H1 (cell line): ENCODE measurements around the gene CCDC171. TPM values are rescaled to one million over a fixed set of nuclear protein-coding genes. Genes with fewer than 3 reads are reported as not detected.

Experiments used
- CTCF ChIA-PET: fragments of 300-600 bp; sonication (Branson Sonifier 250); formaldehyde crosslinking; loops from one replicate; lab custom pipeline; 2021; ENCODE audit not compliant: partially characterized antibody; lab: Charles Lee
- POLR2A ChIA-PET: fragments of 300-600 bp; sonication (Branson Sonifier 250); formaldehyde crosslinking; loops from one replicate; lab custom pipeline; 2021; ENCODE audit warnings: inconsistent platforms; ENCODE audit not compliant: partially characterized antibody; lab: Charles Lee
- DNase-seq, 2 experiments: peaks; one replicate each; pipeline versions ENCODE4 v3.0.0 to v3.0.0-alpha.2; 2010 to 2022; ENCODE audit warnings: low spot score in 2 of 2, low read depth in 1 of 2, mixed read lengths in 1 of 2
- FAIRE-seq: peaks from 2 replicates; lab custom pipeline; 2011; peaks lifted over from hg19 to GRCh38; lab: Jason Lieb, UNC
- H2AFZ ChIP-seq: 2 replicates; pipeline ENCODE4 v1.8.1; 2012; ENCODE audit warnings: low read length, inconsistent platforms
- H2AK5ac ChIP-seq: 2 replicates; pipeline ENCODE4 v1.6.1; 2013; ENCODE audit warnings: low read depth, low read length
- H2BK120ac ChIP-seq: replicated peaks from 2 replicates; pipeline ENCODE3; 2013; ENCODE audit warnings: low read depth, low read length, inconsistent platforms
- H2BK12ac ChIP-seq: 2 replicates; pipeline ENCODE4 v1.6.1; 2013; ENCODE audit warnings: low read depth, low read length
- H2BK15ac ChIP-seq: 2 replicates; pipeline ENCODE4 v1.6.1; 2013; ENCODE audit warnings: low read length
- H2BK20ac ChIP-seq: 2 replicates; pipeline ENCODE4 v1.6.1; 2013; ENCODE audit warnings: low read length
- H2BK5ac ChIP-seq: 2 replicates; pipeline ENCODE4 v1.6.1; 2013; ENCODE audit warnings: low read depth, low read length
- H3K14ac ChIP-seq: 2 replicates; pipeline ENCODE4 v1.6.1; 2013; ENCODE audit warnings: inconsistent platforms; ENCODE audit not compliant: insufficient read length
- H3K18ac ChIP-seq: 2 replicates; pipeline ENCODE4 v1.6.1; 2013; ENCODE audit warnings: low read length; ENCODE audit errors: extremely low read depth
- H3K23ac ChIP-seq: 2 replicates; pipeline ENCODE4 v1.6.1; 2013; ENCODE audit warnings: inconsistent platforms; ENCODE audit not compliant: insufficient read length
- H3K23me2 ChIP-seq: 2 replicates; pipeline ENCODE4 v1.6.1; 2013; ENCODE audit warnings: low read depth, low read length
- H3K27ac ChIP-seq: 2 replicates; pipeline ENCODE4 v1.6.1; 2011; ENCODE audit warnings: low read depth, low read length, inconsistent platforms
- H3K27me3 ChIP-seq, 4 experiments: replicated peaks in 1 of 4; 1 replicate in 1 of 4; 2 replicates in 3 of 4; pipeline versions ENCODE4 v1.6.1 to v1.8.1; 2011 to 2013; ENCODE audit warnings: low read length in 3 of 4, mild to moderate bottlenecking in 3 of 4, inconsistent platforms in 2 of 4, mixed read lengths in 2 of 4, moderate library complexity in 1 of 4; ENCODE audit not compliant: control insufficient read depth in 3 of 4, insufficient read depth in 3 of 4; ENCODE audit errors: extremely low read depth in 1 of 4
- H3K36me3 ChIP-seq, 4 experiments: 2 replicates each; pipeline versions ENCODE4 v1.6.1 to v1.8.1; 2011 to 2013; ENCODE audit warnings: mild to moderate bottlenecking in 4 of 4, low read length in 3 of 4, moderate library complexity in 2 of 4, control low read depth in 1 of 4, inconsistent platforms in 1 of 4; ENCODE audit not compliant: insufficient read depth in 4 of 4, control insufficient read depth in 2 of 4
- H3K4ac ChIP-seq: replicated peaks from 2 replicates; pipeline ENCODE3; 2013; ENCODE audit warnings: low read length, low read depth, mixed read lengths, inconsistent platforms; ENCODE audit not compliant: insufficient read length
- H3K4me1 ChIP-seq, 4 experiments: replicated peaks in 1 of 4; 1 replicate in 1 of 4; 2 replicates in 3 of 4; pipeline versions ENCODE4 v1.6.1 to v1.8.1; 2011 to 2013; ENCODE audit warnings: low read length in 3 of 4, inconsistent platforms in 2 of 4, mixed read lengths in 1 of 4; ENCODE audit not compliant: insufficient read depth in 4 of 4, control insufficient read depth in 3 of 4
- H3K4me2 ChIP-seq, 2 experiments: 2 replicates each; pipeline versions ENCODE4 v1.6.1 to v1.8.1; 2011 to 2013; ENCODE audit warnings: low read depth in 2 of 2, low read length in 2 of 2, control low read depth in 1 of 2, inconsistent platforms in 1 of 2, mild to moderate bottlenecking in 1 of 2; ENCODE audit not compliant: insufficient read depth in 1 of 2
- H3K4me3 ChIP-seq, 4 experiments: fragments of 200-600, 300-600 bp in 1 of 4; sonication (generic), shearing (Covaris generic), sonication (Bioruptor Twin) in 1 of 4; 2 replicates each; pipeline versions ENCODE4 v1.5.1 to v1.8.1; 2011 to 2016; ENCODE audit warnings: low read length in 4 of 4, low read depth in 3 of 4, control low read depth in 2 of 4, inconsistent platforms in 2 of 4, mild to moderate bottlenecking in 2 of 4, mixed read lengths in 1 of 4, moderate library complexity in 1 of 4; ENCODE audit not compliant: insufficient read depth in 2 of 4; ENCODE audit errors: extremely low read depth in 1 of 4
- H3K56ac ChIP-seq: replicated peaks from 2 replicates; pipeline ENCODE3; 2013; ENCODE audit warnings: low read depth, mild to moderate bottlenecking, mixed read lengths, low read length, inconsistent platforms; ENCODE audit not compliant: insufficient read length
- H3K79me1 ChIP-seq: 2 replicates; pipeline ENCODE4 v1.6.1; 2013; ENCODE audit warnings: low read depth, low read length, control low read depth
- H3K79me2 ChIP-seq, 2 experiments: 2 replicates each; pipeline versions ENCODE4 v1.6.1 to v1.8.1; 2012 to 2013; ENCODE audit warnings: low read length in 2 of 2, mild to moderate bottlenecking in 2 of 2, inconsistent platforms in 1 of 2; ENCODE audit not compliant: insufficient read depth in 2 of 2, control insufficient read depth in 1 of 2
- H3K9ac ChIP-seq, 4 experiments: replicated peaks in 1 of 4; 1 replicate in 1 of 4; 2 replicates in 3 of 4; pipeline versions ENCODE4 v1.6.1 to v1.8.1; 2011 to 2013; ENCODE audit warnings: low read depth in 3 of 4, low read length in 3 of 4, control low read depth in 2 of 4, mild to moderate bottlenecking in 2 of 4, moderate library complexity in 2 of 4, inconsistent platforms in 1 of 4; ENCODE audit errors: extremely low read depth in 1 of 4
- H3K9me3 ChIP-seq, 2 experiments: 2 replicates each; pipeline versions ENCODE4 v1.6.1 to v1.8.1; 2012 to 2013; ENCODE audit warnings: mild to moderate bottlenecking in 2 of 2, moderate library complexity in 2 of 2, control low read depth in 1 of 2, inconsistent platforms in 1 of 2, low read depth in 1 of 2, low read length in 1 of 2, mixed read lengths in 1 of 2; ENCODE audit not compliant: insufficient read depth in 2 of 2
- H4K20me1 ChIP-seq, 2 experiments: replicated peaks in 1 of 2; 2 replicates each; pipeline versions ENCODE3 to v1.8.1; 2011 to 2013; ENCODE audit warnings: inconsistent platforms in 2 of 2, low read length in 2 of 2, mild to moderate bottlenecking in 1 of 2; ENCODE audit not compliant: insufficient read depth in 2 of 2, control insufficient read depth in 1 of 2
- H4K5ac ChIP-seq: 2 replicates; pipeline ENCODE4 v1.6.1; 2013; ENCODE audit warnings: low read length, low read depth, mixed read lengths, inconsistent platforms; ENCODE audit not compliant: insufficient read length
- H4K8ac ChIP-seq: 2 replicates; pipeline ENCODE4 v1.8.0; 2013; ENCODE audit warnings: mild to moderate bottlenecking, moderate library complexity, low read length, inconsistent platforms; ENCODE audit not compliant: insufficient read depth; ENCODE audit errors: extremely low read depth
- H4K91ac ChIP-seq: replicated peaks from 2 replicates; pipeline ENCODE3; 2013; ENCODE audit warnings: low read length, mixed read lengths, inconsistent platforms; ENCODE audit not compliant: insufficient read length
- E2F6 ChIP-seq: IDR thresholded peaks from 2 replicates; pipeline ENCODE4 v1.6.1; 2012; ENCODE audit warnings: inconsistent platforms
- EZH2 ChIP-seq: fragments of 200-600 bp; sonication (generic); IDR thresholded peaks from 2 replicates; pipeline ENCODE4 v1.7.1; 2012; ENCODE audit warnings: low read depth, mild to moderate bottlenecking, moderate library complexity, low read length, inconsistent platforms; ENCODE audit not compliant: severe bottlenecking
- GABPA ChIP-seq: IDR thresholded peaks from 2 replicates; pipeline ENCODE4 v1.6.1; 2011; ENCODE audit warnings: mild to moderate bottlenecking, low read length, moderate library complexity, borderline replicate concordance; ENCODE audit not compliant: insufficient read depth
- GTF2F1 ChIP-seq: IDR thresholded peaks from 2 replicates; pipeline ENCODE4 v1.6.1; 2012; ENCODE audit warnings: low read depth, low read length, improper control_type of control experiment, borderline replicate concordance
- HDAC2 ChIP-seq, 2 experiments: fragments of 300-600 bp in 1 of 2; sonication (generic) in 1 of 2; IDR thresholded peaks; 2 replicates each; pipeline ENCODE4 v1.6.1; 2011 to 2012; ENCODE audit warnings: low read depth in 2 of 2, low read length in 2 of 2, mild to moderate bottlenecking in 2 of 2, moderate library complexity in 2 of 2, borderline replicate concordance in 1 of 2, inconsistent platforms in 1 of 2
- KDM5A ChIP-seq: fragments of 200-600 bp; IDR thresholded peaks from 2 replicates; pipeline ENCODE4 v1.7.1; 2012; ENCODE audit warnings: mild to moderate bottlenecking, low read length, inconsistent platforms, mixed read lengths
- MAX ChIP-seq: IDR thresholded peaks from 2 replicates; pipeline ENCODE4 v1.6.1; 2012; ENCODE audit warnings: inconsistent platforms
- RAD21 ChIP-seq, 2 experiments: IDR thresholded peaks in 1 of 2; conservative IDR thresholded peaks in 1 of 2; 2 replicates each; pipeline ENCODE4 v1.6.1; 2011; ENCODE audit warnings: low read depth in 2 of 2, low read length in 2 of 2, improper control_type of control experiment in 1 of 2, inconsistent platforms in 1 of 2, mild to moderate bottlenecking in 1 of 2, moderate library complexity in 1 of 2
- RNF2 ChIP-seq: fragments of 200-900, 300-1000 bp; sonication (generic); IDR thresholded peaks from 2 replicates; pipeline ENCODE4 v1.7.1; 2016; ENCODE audit warnings: borderline replicate concordance, low read depth, mild to moderate bottlenecking, antibody characterized with exemption, low read length; ENCODE audit not compliant: poor library complexity, severe bottlenecking; ENCODE audit errors: missing control alignments
- SIRT6 ChIP-seq: IDR thresholded peaks from one replicate; pipeline ENCODE4 v1.7.1; 2012; ENCODE audit warnings: low read length, inconsistent platforms
- TBP ChIP-seq: IDR thresholded peaks from 2 replicates; pipeline ENCODE4 v1.6.1; 2011; ENCODE audit warnings: low read depth, low read length, improper control_type of control experiment
- TEAD4 ChIP-seq: IDR thresholded peaks from 2 replicates; pipeline ENCODE4 v1.6.1; 2012; ENCODE audit warnings: low read depth, low read length, inconsistent platforms, mixed read lengths
- WGBS, 2 experiments: shearing (Covaris generic) in 1 of 2; methylation state at CpG; one replicate each; pipeline versions ENCODE4 v1.1.6 to v1.1.7; 2013 to 2015; ENCODE audit warnings: low lambda C conversion rate in 2 of 2, mixed read lengths in 2 of 2, inconsistent platforms in 1 of 2, low coverage in 1 of 2, missing lambda C conversion rate in 1 of 2; ENCODE audit not compliant: insufficient replicate concordance in 2 of 2, insufficient coverage in 1 of 2, insufficient read length in 1 of 2; ENCODE audit errors: extremely low coverage in 1 of 2, missing lambda C conversion rate in 1 of 2; 5-methylcytosine and 5-hydroxymethylcytosine counted together
- polyA plus RNA-seq, 7 experiments: library from polyadenylated mRNA; depleted of rRNA in 3 of 7; stranded (reverse) in 5 of 7; unstranded in 2 of 7; fragments of >200 nt in 5 of 7; fragments of 200-250 nt in 2 of 7; gene quantifications; 1 replicate in 5 of 7; 2 replicates in 1 of 7; 4 replicates in 1 of 7; pipeline versions ENCODE4 v1.2.1 to v1.2.3, GENCODE V29; 2011 to 2013; ENCODE audit warnings: missing spikeins in 2 of 7, mixed read lengths in 2 of 7
- total RNA-seq: library from RNA; stranded (reverse); fragmentation: NEBNext Ultra II Directional; extraction: Animal tissue kit (Norgen Biotek cat#: 25700); gene quantifications from 2 replicates; pipeline ENCODE4 v1.2.1, GENCODE V29; 2021

CCDC171 gene
- total and polyA plus RNA-seq, 2 of the 8 experiments (the other 6 are each of a cell fraction or from before 2014, with no cell fraction given) = 0.83 to 2.3 TPM

GRCh38 chr9:15843931-15844330, 291.1 kb downstream of the CCDC171 start:
- Histone ChIP-seq H3K9ac (no peak overlapping the region), H4K8ac (no peak overlapping the region), H3K36me3 (no peaks in the 10 kb centered on the region), H4K5ac (no peak overlapping the region), H2AK5ac (no peak overlapping the region), H3K4me1 (no peaks in the 10 kb centered on the region), H4K20me1 (no peaks in the 10 kb centered on the region), H3K18ac (no peak overlapping the region), H3K4me3 (no peak overlapping the region), H3K4ac (no peak overlapping the region), H3K27me3 (no peaks in the 10 kb centered on the region), H3K4me2 (no peak overlapping the region), H3K23ac (no peak overlapping the region), H3K23me2 (no peaks in the 10 kb centered on the region), H2BK15ac (no peak overlapping the region), H2BK5ac (no peak overlapping the region), H4K91ac (no peak overlapping the region), H3K27ac (no peak overlapping the region), H2BK12ac (no peak overlapping the region), H2BK120ac (no peak overlapping the region), H3K79me2 (no peaks in the 10 kb centered on the region), H2BK20ac (no peak overlapping the region), H2AFZ (0 out of 2 replicates have a peak overlapping the region, but pooled peaks have one; percentile 30), H3K56ac (no peak overlapping the region), H3K9me3 (no peaks in the 10 kb centered on the region), H3K14ac (no peak overlapping the region), H3K79me1 (no peaks in the 10 kb centered on the region)
- FAIRE-seq = no peak
- no peak for DNase-seq
- ChIA-PET POLR2A (no interaction called here), CTCF (interaction anchor here (1.4 to 1.6 kb wide), 2 partner anchors 287 to 290 kb away, joined by 3 to 5 read pairs; no protein-coding TSS in a partner anchor)
- WGBS, 2 experiments = 100% methylated on average over 2 of the region's 2 CpGs; no CpG with 5 or more reads in 1 of the 2 experiments
- no peak for TF ChIP-seq KDM5A
- no peak for TF ChIP-seq EZH2
- TF ChIP-seq E2F6 = no peak
- no peak for TF ChIP-seq MAX
- TF ChIP-seq SIRT6 = no peak
- TF ChIP-seq GTF2F1 = no peak
- TF ChIP-seq GABPA = no peak
- no peak for TF ChIP-seq RNF2
- no peak for TF ChIP-seq TEAD4
- no peak for TF ChIP-seq TBP
- TF ChIP-seq RAD21 (IDR thresholded peaks at IDR 0.05 in 1 of 2, conservative IDR thresholded peaks at IDR 0.05 in 1 of 2; ENCODE audit: low read depth in 2 of 2, low read length in 2 of 2) = no peak
- no peak for TF ChIP-seq HDAC2 (IDR thresholded peaks at IDR 0.05; ENCODE audit: borderline replicate concordance in 1 of 2, low read depth in 2 of 2, low read length in 2 of 2)
